GM12878 (cell line): Measurements from ENCODE around the gene MAP4K5. TPM values are rescaled to one million over a fixed set of nuclear protein-coding genes. Genes with fewer than 3 reads are reported as not detected.

Source experiments
- CHD2 ChIP-seq: IDR thresholded peaks from 2 replicates; pipeline ENCODE4 v1.6.1; 2011; ENCODE audit warnings: low read depth, low read length, improper control_type of control experiment, borderline replicate concordance
- CTCF ChIP-seq, 3 experiments: IDR thresholded peaks in 2 of 3; conservative IDR thresholded peaks in 1 of 3; 2 replicates each; pipeline ENCODE4 v1.5.1; 2011; ENCODE audit warnings: low read depth in 3 of 3, low read length in 3 of 3, mild to moderate bottlenecking in 3 of 3, control low read depth in 2 of 3, moderate library complexity in 2 of 3, inconsistent platforms in 1 of 3, mixed read lengths in 1 of 3; ENCODE audit not compliant: control insufficient read depth in 2 of 3, insufficient read depth in 1 of 3; ENCODE audit errors: extremely low read depth in 1 of 3
- HDAC2 ChIP-seq: fragments of 200-600 bp; sonication (generic); IDR thresholded peaks from 2 replicates; pipeline ENCODE4 v1.6.1; 2017
- HDAC6 ChIP-seq: fragments of 200-600 bp; sonication (generic); IDR thresholded peaks from one replicate; pipeline ENCODE4 v1.8.0; 2017; ENCODE audit warnings: antibody characterized with exemption; ENCODE audit not compliant: unreplicated experiment
- HSF1 ChIP-seq: fragments of 150-350 bp; IDR thresholded peaks from 2 replicates; pipeline ENCODE4 v1.6.1; 2014; ENCODE audit warnings: mild to moderate bottlenecking, low read depth, low read length
- MTA2 ChIP-seq: fragments of 450-650 bp; IDR thresholded peaks from 2 replicates; pipeline ENCODE4 v1.6.1; 2016; ENCODE audit warnings: low read depth, mild to moderate bottlenecking, moderate library complexity
- NR2F1 ChIP-seq: fragments of 450-650 bp; conservative IDR thresholded peaks from 2 replicates; pipeline ENCODE4 v1.6.1; 2017; ENCODE audit warnings: mild to moderate bottlenecking
- RELB ChIP-seq: fragments of 450-650 bp; IDR thresholded peaks from 2 replicates; pipeline ENCODE4 v1.6.1; 2017; ENCODE audit warnings: low read depth, mild to moderate bottlenecking, moderate library complexity
- REST ChIP-seq: IDR thresholded peaks from 2 replicates; pipeline ENCODE4 v1.6.1; 2012; ENCODE audit warnings: mild to moderate bottlenecking, low read depth, low read length
- SMAD1 ChIP-seq: fragments of 450-650 bp; IDR thresholded peaks from 2 replicates; pipeline ENCODE4 v1.6.1; 2018; ENCODE audit warnings: mild to moderate bottlenecking, low read depth; ENCODE audit not compliant: partially characterized antibody
- SMARCA5 ChIP-seq: fragments of 450-650 bp; IDR thresholded peaks from 2 replicates; pipeline ENCODE4 v1.6.1; 2017; ENCODE audit warnings: mild to moderate bottlenecking
- SMC3 ChIP-seq: IDR thresholded peaks from 2 replicates; pipeline ENCODE4 v1.6.1; 2011; ENCODE audit warnings: low read length, improper control_type of control experiment, borderline replicate concordance
- USF1 ChIP-seq: IDR thresholded peaks from 2 replicates; pipeline ENCODE4 v1.6.1; 2011; ENCODE audit warnings: borderline replicate concordance, low read depth, mild to moderate bottlenecking, moderate library complexity, mixed read lengths, low read length; ENCODE audit not compliant: insufficient read depth; ENCODE audit errors: extremely low read length
- USF2 ChIP-seq: IDR thresholded peaks from 2 replicates; pipeline ENCODE4 v1.6.1; 2011; ENCODE audit warnings: low read depth, low read length, improper control_type of control experiment, borderline replicate concordance
- YY1 ChIP-seq: IDR thresholded peaks from 2 replicates; pipeline ENCODE4 v1.6.1; 2011; ENCODE audit warnings: low read depth, mild to moderate bottlenecking, low read length
- ZNF384 ChIP-seq: IDR thresholded peaks from 2 replicates; pipeline ENCODE4 v1.6.1; 2012; ENCODE audit warnings: low read depth, mild to moderate bottlenecking, low read length, improper control_type of control experiment, borderline replicate concordance
- ZSCAN29 ChIP-seq: fragments of 450-650 bp; IDR thresholded peaks from 2 replicates; pipeline ENCODE4 v1.6.1; 2017; ENCODE audit warnings: mild to moderate bottlenecking, moderate library complexity
- polyA plus RNA-seq, 11 experiments: library from polyadenylated mRNA; depleted of rRNA in 4 of 11; unstranded in 6 of 11; stranded (reverse) in 5 of 11; fragments of >200 nt; fragmentation: Nextera tagmentation in 4 of 11; fragmentation: Illumina TruSeq in 1 of 11; extraction: Ambion mirVana in 4 of 11; extraction: Trizol in 1 of 11; gene quantifications; 1 replicate in 1 of 11; 2 replicates in 10 of 11; pipeline versions ENCODE4 v1.2.1 to v1.2.3, GENCODE V29; 2011 to 2016; ENCODE audit warnings: inconsistent platforms in 2 of 11, missing spikeins in 2 of 11, low read depth in 1 of 11
- total RNA-seq, 4 experiments: library from RNA; depleted of rRNA in 3 of 4; stranded (reverse); fragments of >200 nt in 3 of 4; fragmentation: Illumina TruSeq in 1 of 4; extraction: Trizol in 1 of 4; gene quantifications; 2 replicates each; pipeline versions ENCODE4 v1.2.1 to v1.2.3, GENCODE V29; 2013 to 2021

Gene MAP4K5
- total and polyA plus RNA-seq, 10 of the 15 experiments (the other 5 are each of a cell fraction or from before 2014, with no cell fraction given), result 9.1 to 41.3 (median 30.1) TPM

GRCh38 chr14:50520947-50521815, 11.2 kb downstream of the MAP4K5 start (continued):
- TF ChIP-seq SMAD1 (no peak), SMARCA5 (peak; percentile 52; the same call in 1 of the 2 replicates), ZSCAN29 (no peak), HSF1 (no peak), YY1 (no peak), CHD2 (no peak), CTCF (IDR thresholded peaks at IDR 0.05 in 2 of 3, conservative IDR thresholded peaks at IDR 0.05 in 1 of 3; ENCODE audit: control insufficient read depth in 2 of 3, extremely low read depth in 1 of 3, insufficient read depth in 1 of 3, low read depth in 3 of 3, low read length in 3 of 3) (no peak), NR2F1 (no peak), REST (no peak), USF1 (no peak), RELB (no peak), HDAC2 (no peak), ZNF384 (no peak), HDAC6 (no peak), SMC3 (no peak), USF2 (no peak), MTA2 (peak; percentile 84)
